Measurements from ENCODE around the gene MRPL47. TPM values are rescaled to one million over a fixed set of nuclear protein-coding genes. Genes with fewer than 3 reads are reported as not detected.

The MRPL47 gene
- total and polyA plus RNA-seq, 2 of the 13 experiments (the other 11 are each of a cell fraction or from before 2014, with no cell fraction given) = 36.1 to 83.8 TPM

DNA sequence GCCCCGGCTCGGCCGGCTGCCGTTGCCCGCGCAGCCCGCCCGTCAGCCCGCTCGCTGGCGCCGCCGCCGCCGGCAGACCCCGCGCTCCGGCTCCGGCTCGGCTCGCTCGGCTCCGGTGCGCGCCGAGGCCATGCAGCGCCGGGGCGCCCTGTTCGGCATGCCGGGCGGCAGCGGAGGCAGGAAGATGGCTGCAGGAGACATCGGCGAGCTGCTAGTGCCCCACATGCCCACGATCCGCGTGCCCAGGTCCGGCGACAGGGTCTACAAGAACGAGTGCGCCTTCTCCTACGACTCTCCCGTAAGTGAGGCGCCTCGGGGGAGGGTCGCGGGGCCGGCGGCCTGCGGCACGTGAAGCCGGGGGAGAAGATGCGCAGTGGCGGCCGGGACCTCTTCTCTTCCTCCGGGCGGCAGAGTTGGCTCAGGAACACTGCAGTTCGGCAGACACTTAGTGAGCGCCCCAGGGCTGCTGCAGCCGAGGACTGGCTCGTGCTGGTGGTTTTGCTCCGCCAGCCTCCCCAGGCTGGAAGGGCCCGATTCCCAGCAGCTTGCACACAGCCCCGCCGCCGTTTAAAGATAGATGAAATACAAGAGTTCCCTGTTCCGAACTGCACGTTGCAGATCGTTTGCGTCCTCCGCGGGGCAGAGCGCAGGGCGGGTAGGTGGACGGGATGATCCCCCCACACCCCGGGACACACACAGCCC lies 48.8 kb upstream of the MRPL47 start (continued):
- TF ChIP-seq SNRNP70 (IDR thresholded peaks at IDR 0.05; ENCODE audit: low read depth, low read length) (no peak), ZNF672 (CRISPR knock-in tag; IDR thresholded peaks at IDR 0.05) (no peak), HIVEP1 (CRISPR knock-in tag; IDR thresholded peaks at IDR 0.05) (0 out of 2 replicates have a peak, but pooled peaks have one; percentile 43), ZNF543 (CRISPR knock-in tag; IDR thresholded peaks at IDR 0.05) (no peak), ZNF660 (CRISPR knock-in tag; IDR thresholded peaks at IDR 0.05; ENCODE audit: borderline replicate concordance, low read depth) (no peak), NKX3-1 (CRISPR knock-in tag; IDR thresholded peaks at IDR 0.05) (no peak), ZNF773 (CRISPR knock-in tag; IDR thresholded peaks at IDR 0.05; ENCODE audit: borderline replicate concordance) (0 out of 2 replicates have a peak, but pooled peaks have one; percentile 29), TOE1 (CRISPR knock-in tag; IDR thresholded peaks at IDR 0.05) (no peak), PAX8 (CRISPR knock-in tag; IDR thresholded peaks at IDR 0.05; ENCODE audit: borderline replicate concordance) (peak; percentile 93; the same call in 1 of the 2 replicates), ZNF768 (CRISPR knock-in tag; IDR thresholded peaks at IDR 0.05) (peak; percentile 55; the same call in 1 of the 2 replicates)
- TF ChIP-seq, protein P1, sequence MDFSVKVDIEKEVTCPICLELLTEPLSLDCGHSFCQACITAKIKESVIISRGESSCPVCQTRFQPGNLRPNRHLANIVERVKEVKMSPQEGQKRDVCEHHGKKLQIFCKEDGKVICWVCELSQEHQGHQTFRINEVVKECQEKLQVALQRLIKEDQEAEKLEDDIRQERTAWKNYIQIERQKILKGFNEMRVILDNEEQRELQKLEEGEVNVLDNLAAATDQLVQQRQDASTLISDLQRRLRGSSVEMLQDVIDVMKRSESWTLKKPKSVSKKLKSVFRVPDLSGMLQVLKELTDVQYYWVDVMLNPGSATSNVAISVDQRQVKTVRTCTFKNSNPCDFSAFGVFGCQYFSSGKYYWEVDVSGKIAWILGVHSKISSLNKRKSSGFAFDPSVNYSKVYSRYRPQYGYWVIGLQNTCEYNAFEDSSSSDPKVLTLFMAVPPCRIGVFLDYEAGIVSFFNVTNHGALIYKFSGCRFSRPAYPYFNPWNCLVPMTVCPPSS (IDR thresholded peaks at IDR 0.05) = no peak
- TF ChIP-seq, protein P2, sequence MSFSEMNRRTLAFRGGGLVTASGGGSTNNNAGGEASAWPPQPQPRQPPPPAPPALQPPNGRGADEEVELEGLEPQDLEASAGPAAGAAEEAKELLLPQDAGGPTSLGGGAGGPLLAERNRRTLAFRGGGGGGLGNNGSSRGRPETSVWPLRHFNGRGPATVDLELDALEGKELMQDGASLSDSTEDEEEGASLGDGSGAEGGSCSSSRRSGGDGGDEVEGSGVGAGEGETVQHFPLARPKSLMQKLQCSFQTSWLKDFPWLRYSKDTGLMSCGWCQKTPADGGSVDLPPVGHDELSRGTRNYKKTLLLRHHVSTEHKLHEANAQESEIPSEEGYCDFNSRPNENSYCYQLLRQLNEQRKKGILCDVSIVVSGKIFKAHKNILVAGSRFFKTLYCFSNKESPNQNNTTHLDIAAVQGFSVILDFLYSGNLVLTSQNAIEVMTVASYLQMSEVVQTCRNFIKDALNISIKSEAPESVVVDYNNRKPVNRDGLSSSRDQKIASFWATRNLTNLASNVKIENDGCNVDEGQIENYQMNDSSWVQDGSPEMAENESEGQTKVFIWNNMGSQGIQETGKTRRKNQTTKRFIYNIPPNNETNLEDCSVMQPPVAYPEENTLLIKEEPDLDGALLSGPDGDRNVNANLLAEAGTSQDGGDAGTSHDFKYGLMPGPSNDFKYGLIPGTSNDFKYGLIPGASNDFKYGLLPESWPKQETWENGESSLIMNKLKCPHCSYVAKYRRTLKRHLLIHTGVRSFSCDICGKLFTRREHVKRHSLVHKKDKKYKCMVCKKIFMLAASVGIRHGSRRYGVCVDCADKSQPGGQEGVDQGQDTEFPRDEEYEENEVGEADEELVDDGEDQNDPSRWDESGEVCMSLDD (CRISPR knock-in tag; IDR thresholded peaks at IDR 0.05; ENCODE audit: borderline replicate concordance) = no peak; the same call in 1 of the 2 replicates
- TF ChIP-seq, protein P3, sequence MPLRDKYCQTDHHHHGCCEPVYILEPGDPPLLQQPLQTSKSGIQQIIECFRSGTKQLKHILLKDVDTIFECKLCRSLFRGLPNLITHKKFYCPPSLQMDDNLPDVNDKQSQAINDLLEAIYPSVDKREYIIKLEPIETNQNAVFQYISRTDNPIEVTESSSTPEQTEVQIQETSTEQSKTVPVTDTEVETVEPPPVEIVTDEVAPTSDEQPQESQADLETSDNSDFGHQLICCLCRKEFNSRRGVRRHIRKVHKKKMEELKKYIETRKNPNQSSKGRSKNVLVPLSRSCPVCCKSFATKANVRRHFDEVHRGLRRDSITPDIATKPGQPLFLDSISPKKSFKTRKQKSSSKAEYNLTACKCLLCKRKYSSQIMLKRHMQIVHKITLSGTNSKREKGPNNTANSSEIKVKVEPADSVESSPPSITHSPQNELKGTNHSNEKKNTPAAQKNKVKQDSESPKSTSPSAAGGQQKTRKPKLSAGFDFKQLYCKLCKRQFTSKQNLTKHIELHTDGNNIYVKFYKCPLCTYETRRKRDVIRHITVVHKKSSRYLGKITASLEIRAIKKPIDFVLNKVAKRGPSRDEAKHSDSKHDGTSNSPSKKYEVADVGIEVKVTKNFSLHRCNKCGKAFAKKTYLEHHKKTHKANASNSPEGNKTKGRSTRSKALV (CRISPR knock-in tag; IDR thresholded peaks at IDR 0.05) = peak; percentile 64; the same call in 1 of the 2 replicates
- TF ChIP-seq, protein P4, sequence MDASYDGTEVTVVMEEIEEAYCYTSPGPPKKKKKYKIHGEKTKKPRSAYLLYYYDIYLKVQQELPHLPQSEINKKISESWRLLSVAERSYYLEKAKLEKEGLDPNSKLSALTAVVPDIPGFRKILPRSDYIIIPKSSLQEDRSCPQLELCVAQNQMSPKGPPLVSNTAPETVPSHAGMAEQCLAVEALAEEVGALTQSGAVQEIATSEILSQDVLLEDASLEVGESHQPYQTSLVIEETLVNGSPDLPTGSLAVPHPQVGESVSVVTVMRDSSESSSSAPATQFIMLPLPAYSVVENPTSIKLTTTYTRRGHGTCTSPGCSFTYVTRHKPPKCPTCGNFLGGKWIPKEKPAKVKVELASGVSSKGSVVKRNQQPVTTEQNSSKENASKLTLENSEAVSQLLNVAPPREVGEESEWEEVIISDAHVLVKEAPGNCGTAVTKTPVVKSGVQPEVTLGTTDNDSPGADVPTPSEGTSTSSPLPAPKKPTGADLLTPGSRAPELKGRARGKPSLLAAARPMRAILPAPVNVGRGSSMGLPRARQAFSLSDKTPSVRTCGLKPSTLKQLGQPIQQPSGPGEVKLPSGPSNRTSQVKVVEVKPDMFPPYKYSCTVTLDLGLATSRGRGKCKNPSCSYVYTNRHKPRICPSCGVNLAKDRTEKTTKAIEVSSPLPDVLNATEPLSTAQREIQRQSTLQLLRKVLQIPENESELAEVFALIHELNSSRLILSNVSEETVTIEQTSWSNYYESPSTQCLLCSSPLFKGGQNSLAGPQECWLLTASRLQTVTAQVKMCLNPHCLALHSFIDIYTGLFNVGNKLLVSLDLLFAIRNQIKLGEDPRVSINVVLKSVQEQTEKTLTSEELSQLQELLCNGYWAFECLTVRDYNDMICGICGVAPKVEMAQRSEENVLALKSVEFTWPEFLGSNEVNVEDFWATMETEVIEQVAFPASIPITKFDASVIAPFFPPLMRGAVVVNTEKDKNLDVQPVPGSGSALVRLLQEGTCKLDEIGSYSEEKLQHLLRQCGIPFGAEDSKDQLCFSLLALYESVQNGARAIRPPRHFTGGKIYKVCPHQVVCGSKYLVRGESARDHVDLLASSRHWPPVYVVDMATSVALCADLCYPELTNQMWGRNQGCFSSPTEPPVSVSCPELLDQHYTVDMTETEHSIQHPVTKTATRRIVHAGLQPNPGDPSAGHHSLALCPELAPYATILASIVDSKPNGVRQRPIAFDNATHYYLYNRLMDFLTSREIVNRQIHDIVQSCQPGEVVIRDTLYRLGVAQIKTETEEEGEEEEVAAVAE (CRISPR knock-in tag; IDR thresholded peaks at IDR 0.05; ENCODE audit: borderline replicate concordance) = 0 out of 2 replicates have a peak, but pooled peaks have one; percentile 28
- TF ChIP-seq, protein P5, sequence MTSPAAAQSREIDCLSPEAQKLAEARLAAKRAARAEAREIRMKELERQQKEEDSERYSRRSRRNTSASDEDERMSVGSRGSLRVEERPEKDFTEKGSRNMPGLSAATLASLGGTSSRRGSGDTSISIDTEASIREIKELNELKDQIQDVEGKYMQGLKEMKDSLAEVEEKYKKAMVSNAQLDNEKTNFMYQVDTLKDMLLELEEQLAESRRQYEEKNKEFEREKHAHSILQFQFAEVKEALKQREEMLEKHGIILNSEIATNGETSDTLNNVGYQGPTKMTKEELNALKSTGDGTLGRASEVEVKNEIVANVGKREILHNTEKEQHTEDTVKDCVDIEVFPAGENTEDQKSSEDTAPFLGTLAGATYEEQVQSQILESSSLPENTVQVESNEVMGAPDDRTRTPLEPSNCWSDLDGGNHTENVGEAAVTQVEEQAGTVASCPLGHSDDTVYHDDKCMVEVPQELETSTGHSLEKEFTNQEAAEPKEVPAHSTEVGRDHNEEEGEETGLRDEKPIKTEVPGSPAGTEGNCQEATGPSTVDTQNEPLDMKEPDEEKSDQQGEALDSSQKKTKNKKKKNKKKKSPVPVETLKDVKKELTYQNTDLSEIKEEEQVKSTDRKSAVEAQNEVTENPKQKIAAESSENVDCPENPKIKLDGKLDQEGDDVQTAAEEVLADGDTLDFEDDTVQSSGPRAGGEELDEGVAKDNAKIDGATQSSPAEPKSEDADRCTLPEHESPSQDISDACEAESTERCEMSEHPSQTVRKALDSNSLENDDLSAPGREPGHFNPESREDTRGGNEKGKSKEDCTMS (CRISPR knock-in tag; conservative IDR thresholded peaks at IDR 0.05) = no peak
